ENCODE results near the gene TMPRSS13.

DNA sequence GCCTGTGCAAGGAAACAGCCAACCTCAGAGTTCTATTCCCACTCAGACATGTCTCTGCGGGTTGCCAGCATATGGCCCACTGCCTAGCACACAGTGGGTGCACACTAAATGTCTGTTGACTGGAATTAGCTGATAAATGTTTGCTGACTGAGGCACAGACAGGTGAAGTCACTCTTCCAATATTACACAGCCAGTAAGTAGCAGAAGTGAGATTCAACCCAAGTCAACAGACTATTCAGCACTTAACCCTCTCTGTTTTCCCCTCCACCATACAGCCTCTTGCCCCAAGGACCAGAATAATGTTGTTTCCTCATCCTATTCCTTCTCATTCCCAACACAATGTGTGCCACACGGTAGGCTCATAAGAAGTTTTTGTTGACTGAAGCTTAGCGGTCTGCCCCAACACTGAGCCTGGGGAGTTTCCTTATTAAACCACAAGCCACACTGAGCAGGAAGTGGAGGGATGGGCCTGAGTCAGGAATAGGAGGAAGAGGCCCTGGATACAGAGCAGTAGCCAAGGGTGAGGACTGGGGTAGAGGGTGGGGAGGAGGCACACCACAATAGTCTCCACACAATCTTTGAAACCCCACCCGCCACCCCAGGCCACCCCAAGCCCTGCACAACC lies 41.3 kb upstream of the TMPRSS13 start:
- TF ChIP-seq EP300 (IDR thresholded peaks at IDR 0.05; ENCODE audit: low read depth), result no peak
- TF ChIP-seq POLR2AphosphoS5 (IDR thresholded peaks at IDR 0.05), result no peak

All from transverse colon (tissue), 3 donors.